Stimulated activated CD4-positive, alpha-beta T cell treated with anti-CD3 and anti-CD28 coated beads, Interleukin-4, amount 100 ng/mL, for 48 hours (primary cell): ENCODE results near the gene PDZRN4.

Experiments
- DNase-seq, 2 donors: peaks; one replicate each; pipeline ENCODE4 v3.0.0-alpha.2; 2020; ENCODE audit warnings: low read depth in 2 of 2

The PDZRN4 gene

GRCh38 chr12:41356181-41356580, 168.1 kb downstream of the PDZRN4 start:
- no peak for DNase-seq

GRCh38 chr12:41361738-41362137, 173.6 kb downstream of the PDZRN4 start:
- no peak for DNase-seq

- no peak for DNase-seq
Observed at GRCh38 chr12:41362510-41362909, 174.4 kb downstream of the PDZRN4 start.

GRCh38 chr12:41362931-41363330, 174.8 kb downstream of the PDZRN4 start:
- no peak for DNase-seq

- DNase-seq: no peak
Observed at GRCh38 chr12:41364211-41364610, 176.1 kb downstream of the PDZRN4 start.

- DNase-seq: no peak
Observed at GRCh38 chr12:41365653-41366171, 177.6 kb downstream of the PDZRN4 start.

- no peak for DNase-seq
Observed at GRCh38 chr12:41367726-41368405, 179.7 kb downstream of the PDZRN4 start.

- no peak for DNase-seq
Observed at GRCh38 chr12:41380878-41381277, 192.8 kb downstream of the PDZRN4 start.

- DNase-seq: no peak
Observed at GRCh38 chr12:41402801-41403200, 214.7 kb downstream of the PDZRN4 start.

GRCh38 chr12:41407232-41407799, 219.2 kb downstream of the PDZRN4 start:
- DNase-seq: no peak

- no peak for DNase-seq
Observed at GRCh38 chr12:41409628-41410027, 221.5 kb downstream of the PDZRN4 start.

- no peak for DNase-seq
Observed at GRCh38 chr12:41418586-41418985, 230.5 kb downstream of the PDZRN4 start.

GRCh38 chr12:41419131-41419893, 231.2 kb downstream of the PDZRN4 start:
- DNase-seq: no peak

- DNase-seq: no peak
Observed at GRCh38 chr12:41424651-41425050, 236.5 kb downstream of the PDZRN4 start.

- no peak for DNase-seq
Observed at GRCh38 chr12:41433460-41433859, 245.3 kb downstream of the PDZRN4 start.

GRCh38 chr12:41436076-41436475, 248.0 kb downstream of the PDZRN4 start:
- DNase-seq: no peak

GRCh38 chr12:41437563-41437962, 249.4 kb downstream of the PDZRN4 start:
- DNase-seq: no peak

- no peak for DNase-seq
Observed at GRCh38 chr12:41438854-41439541, 250.9 kb downstream of the PDZRN4 start.

- no peak for DNase-seq
Observed at GRCh38 chr12:41439801-41440200, 251.7 kb downstream of the PDZRN4 start.

GRCh38 chr12:41441180-41441579, 253.1 kb downstream of the PDZRN4 start:
- no peak for DNase-seq

- no peak for DNase-seq
Observed at GRCh38 chr12:41442896-41443295, 254.8 kb downstream of the PDZRN4 start.

GRCh38 chr12:41443690-41444089, 255.6 kb downstream of the PDZRN4 start:
- no peak for DNase-seq
